Neuron (in vitro differentiated cells): ENCODE results near the gene MOB1A.
"Not testable (repeated sequence)": the region's sequence is repeated elsewhere in the genome, so short reads cannot be mapped to it uniquely, and the experiment has no call there.

ENCODE experiments used
- H2AFZ ChIP-seq: one replicate; pipeline ENCODE4 v1.6.1; 2013; ENCODE audit warnings: low read depth, mild to moderate bottlenecking, inconsistent platforms, low read length, moderate library complexity
- H3K27me3 ChIP-seq: one replicate; pipeline ENCODE4 v1.6.1; 2013; ENCODE audit warnings: low read length; ENCODE audit not compliant: insufficient read depth
- H3K36me3 ChIP-seq: one replicate; pipeline ENCODE4 v1.6.1; 2013; ENCODE audit warnings: low read length; ENCODE audit not compliant: insufficient read depth
- H3K4me1 ChIP-seq: one replicate; pipeline ENCODE4 v1.6.1; 2013; ENCODE audit warnings: low read length; ENCODE audit not compliant: insufficient read depth
- H3K4me3 ChIP-seq: 2 replicates; pipeline ENCODE4 v1.5.1; 2013; ENCODE audit warnings: mild to moderate bottlenecking, low read length, moderate library complexity
- H3K9me3 ChIP-seq: one replicate; pipeline ENCODE4 v1.6.1; 2013; ENCODE audit warnings: low read length

MOB1A gene

DNA sequence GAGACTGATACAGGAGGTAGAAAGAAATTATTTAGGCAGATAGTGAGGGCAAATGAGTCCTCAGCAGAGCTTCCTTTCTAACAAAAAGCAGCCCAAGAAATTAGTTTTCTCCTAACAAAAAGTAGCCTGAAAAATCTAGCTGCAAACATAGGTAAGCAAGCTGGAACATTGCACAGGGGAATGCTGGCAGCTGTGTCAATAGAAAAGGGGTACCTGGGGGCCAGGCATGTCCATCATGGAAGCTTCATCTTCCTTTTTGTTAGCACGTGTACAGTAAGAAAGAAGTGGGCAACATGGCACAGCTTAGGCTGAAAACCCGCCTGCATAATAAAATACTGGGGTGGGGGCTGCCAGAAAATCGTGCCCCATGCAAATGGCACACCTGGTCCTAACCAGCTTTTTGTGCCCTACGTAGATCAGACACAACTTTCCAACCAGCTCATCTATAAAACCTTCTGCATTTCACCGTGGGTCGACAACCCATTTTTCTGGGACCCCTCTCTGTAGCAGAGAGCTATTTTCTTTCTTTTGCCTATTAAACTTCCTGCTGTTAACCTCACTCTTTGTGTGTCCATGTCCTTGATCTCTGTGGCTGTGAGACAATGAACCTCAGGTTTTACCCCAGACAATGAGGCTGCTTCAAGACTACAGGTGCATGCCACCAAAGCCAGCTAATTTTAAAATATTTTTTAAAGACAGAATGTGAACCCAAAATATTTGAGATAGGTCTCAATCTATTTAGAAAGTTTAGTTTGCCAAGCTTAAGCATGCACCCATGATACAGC lies 13.1 kb upstream of the MOB1A start:
- Histone ChIP-seq H3K4me3 (no peak overlapping the region), H3K27me3 (peaks cover 5% of the 10 kb centered on the region), H3K9me3 (no peaks in the 10 kb centered on the region), H3K36me3 (no peaks in the 10 kb centered on the region), H3K4me1 (peaks cover 7% of the 10 kb centered on the region), H2AFZ (no peak overlapping the region)

DNA sequence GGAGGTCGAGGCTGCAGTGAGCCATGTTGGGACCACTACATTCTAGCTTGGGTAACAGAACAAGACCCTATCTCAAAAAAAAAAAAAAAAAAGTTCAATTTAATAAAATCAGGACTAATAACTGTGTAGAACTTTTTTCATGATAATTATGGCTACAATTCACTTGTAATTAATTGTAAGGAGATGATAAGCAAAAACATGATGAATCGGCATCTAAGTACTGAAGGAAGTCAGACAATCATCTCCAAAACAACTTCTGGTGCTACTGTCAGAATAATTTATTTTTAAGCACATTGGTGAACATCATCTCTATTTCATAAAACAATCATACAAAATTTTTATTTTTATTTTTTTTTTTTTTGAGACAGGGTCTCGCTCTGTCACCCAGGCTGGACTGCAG lies 10.0 kb upstream of the MOB1A start:
- H3K9me3 ChIP-seq, result no peaks in the 10 kb centered on the region
- no peak overlapping the region for H3K4me3 ChIP-seq
- H3K36me3 ChIP-seq, result no peaks in the 10 kb centered on the region
- H3K27me3 ChIP-seq, result peaks cover 5% of the 10 kb centered on the region
- peaks cover 7% of the 10 kb centered on the region for H3K4me1 ChIP-seq
- H2AFZ ChIP-seq, result no peak overlapping the region

DNA sequence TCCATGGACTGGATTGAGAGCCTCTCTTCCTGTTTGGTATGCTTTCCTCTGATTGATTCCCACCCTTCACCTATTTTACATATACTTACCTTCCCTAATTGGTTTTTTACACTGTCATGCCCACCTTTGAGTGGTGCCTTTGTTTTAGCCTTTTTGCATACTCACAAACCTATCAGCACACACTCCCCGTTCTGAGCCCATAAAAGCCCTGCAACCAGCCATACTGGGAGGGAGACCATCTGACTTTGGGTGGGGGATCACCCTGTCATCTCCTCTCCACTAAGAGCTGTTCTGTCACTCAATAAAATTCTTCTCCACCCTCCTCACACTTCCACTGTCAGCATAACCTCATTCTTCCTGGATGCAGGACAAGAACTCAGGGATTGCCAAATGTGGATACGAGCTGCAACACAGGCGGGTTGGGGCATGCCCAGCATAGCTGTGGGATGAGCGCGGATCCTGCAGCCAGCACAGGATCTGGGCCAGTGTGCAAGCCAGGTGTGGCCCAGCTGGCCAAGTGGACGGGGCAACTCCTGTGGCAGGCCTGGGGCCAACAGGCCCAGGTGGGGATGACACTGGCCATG lies 9.4 kb upstream of the MOB1A start:
- H3K9me3 ChIP-seq, result no peaks in the 10 kb centered on the region
- no peak overlapping the region for H3K4me3 ChIP-seq
- H3K4me1 ChIP-seq, result peaks cover 7% of the 10 kb centered on the region
- H3K27me3 ChIP-seq, result peaks cover 5% of the 10 kb centered on the region
- H3K36me3 ChIP-seq, result no peaks in the 10 kb centered on the region
- no peak overlapping the region for H2AFZ ChIP-seq

DNA sequence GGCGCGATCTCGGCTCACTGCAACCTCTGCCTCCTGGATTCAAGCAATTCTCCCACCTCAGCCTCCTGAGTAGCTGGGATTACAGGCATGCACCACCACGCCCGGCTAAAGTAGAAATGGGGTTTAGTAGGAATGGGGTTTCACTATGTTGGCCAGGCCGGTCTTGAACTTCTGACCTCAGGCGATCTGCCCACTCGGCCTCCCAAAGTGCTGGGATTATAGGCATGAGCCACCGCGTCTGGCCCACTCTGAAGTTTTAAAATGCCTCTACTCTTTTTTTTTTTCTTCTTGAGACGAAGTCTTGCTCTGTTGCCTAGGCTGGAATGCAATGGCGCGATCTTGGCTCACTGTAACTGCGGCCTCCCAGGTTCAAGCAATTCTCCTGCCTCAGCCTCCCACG lies 8.0 kb upstream of the MOB1A start:
- not testable (repeated sequence) for H3K4me3 ChIP-seq, H3K9me3 ChIP-seq, H3K4me1 ChIP-seq, H2AFZ ChIP-seq, H3K36me3 ChIP-seq, H3K27me3 ChIP-seq

DNA sequence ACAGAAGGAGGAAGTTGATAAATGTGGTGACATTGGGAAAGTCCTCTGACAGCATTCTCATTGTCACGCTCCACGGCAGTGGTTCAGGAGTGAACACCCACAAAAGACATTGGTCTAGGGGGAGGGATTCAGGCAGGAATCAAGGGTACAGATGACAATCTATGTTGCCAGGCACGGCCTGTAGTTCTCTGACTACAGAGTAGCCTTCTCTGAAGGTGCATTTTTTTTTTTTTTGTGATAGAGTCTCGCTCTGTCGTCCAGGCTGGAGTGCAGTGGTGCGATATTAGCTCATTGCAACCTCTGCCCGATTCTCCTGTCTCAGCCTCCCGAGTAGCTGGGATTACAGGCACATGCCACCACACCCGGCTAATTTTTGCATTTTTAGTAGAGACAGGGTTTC lies 7.4 kb upstream of the MOB1A start:
- H3K9me3 ChIP-seq, result no peaks in the 10 kb centered on the region
- no peak overlapping the region for H3K4me3 ChIP-seq
- H3K27me3 ChIP-seq, result peaks cover 5% of the 10 kb centered on the region
- no peak overlapping the region for H2AFZ ChIP-seq
- no peaks in the 10 kb centered on the region for H3K36me3 ChIP-seq
- H3K4me1 ChIP-seq, result peaks cover 4% of the 10 kb centered on the region

DNA sequence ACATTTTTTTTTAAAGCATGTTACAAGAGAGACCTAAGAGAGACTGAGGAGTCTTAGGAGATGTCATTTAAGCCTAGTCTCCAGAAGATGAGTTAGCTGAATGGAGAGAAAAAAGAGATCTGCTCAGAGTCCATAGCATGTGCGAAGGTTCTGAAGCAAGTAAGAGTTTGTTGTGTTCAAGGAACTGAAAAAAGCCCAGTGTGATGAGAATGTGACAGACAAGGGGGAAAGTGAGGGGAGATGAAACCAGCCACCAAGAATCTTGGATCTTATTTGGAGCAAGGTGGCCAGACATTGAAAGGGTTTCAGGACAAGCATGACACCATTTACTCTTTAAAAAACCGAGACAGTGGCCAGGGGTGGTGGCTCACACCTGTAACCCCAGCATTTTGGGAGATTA lies 5.2 kb upstream of the MOB1A start:
- no peaks in the 10 kb centered on the region for H3K27me3 ChIP-seq
- no peak overlapping the region for H3K4me3 ChIP-seq
- peaks cover 4% of the 10 kb centered on the region for H3K4me1 ChIP-seq
- no peaks in the 10 kb centered on the region for H3K9me3 ChIP-seq
- no peak overlapping the region for H2AFZ ChIP-seq
- no peaks in the 10 kb centered on the region for H3K36me3 ChIP-seq

DNA sequence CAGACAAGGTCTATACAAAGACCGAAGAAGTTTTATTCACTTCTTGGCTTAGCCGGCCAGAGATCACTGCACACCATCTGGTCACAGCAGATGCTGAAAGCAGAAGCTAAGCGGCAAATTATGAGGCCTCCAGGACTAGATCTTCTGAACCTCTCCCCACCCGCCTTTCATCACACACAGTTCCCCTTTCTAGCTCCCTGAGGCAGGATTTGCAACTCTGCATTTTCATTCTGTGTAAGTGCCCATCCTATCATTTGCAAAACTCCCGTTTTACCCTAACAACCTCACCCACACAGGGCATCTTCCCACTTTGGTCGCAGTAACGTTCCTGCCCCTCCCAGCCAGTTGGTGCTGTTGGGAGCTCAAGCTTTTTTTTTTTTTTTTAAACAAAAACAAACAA lies 3.1 kb upstream of the MOB1A start:
- H3K27me3 ChIP-seq, result no peaks in the 10 kb centered on the region
- no peaks in the 10 kb centered on the region for H3K9me3 ChIP-seq
- H3K4me3 ChIP-seq, result no peak overlapping the region
- no peak overlapping the region for H2AFZ ChIP-seq
- H3K4me1 ChIP-seq, result peaks cover 8% of the 10 kb centered on the region
- peaks cover 4% of the 10 kb centered on the region for H3K36me3 ChIP-seq

DNA sequence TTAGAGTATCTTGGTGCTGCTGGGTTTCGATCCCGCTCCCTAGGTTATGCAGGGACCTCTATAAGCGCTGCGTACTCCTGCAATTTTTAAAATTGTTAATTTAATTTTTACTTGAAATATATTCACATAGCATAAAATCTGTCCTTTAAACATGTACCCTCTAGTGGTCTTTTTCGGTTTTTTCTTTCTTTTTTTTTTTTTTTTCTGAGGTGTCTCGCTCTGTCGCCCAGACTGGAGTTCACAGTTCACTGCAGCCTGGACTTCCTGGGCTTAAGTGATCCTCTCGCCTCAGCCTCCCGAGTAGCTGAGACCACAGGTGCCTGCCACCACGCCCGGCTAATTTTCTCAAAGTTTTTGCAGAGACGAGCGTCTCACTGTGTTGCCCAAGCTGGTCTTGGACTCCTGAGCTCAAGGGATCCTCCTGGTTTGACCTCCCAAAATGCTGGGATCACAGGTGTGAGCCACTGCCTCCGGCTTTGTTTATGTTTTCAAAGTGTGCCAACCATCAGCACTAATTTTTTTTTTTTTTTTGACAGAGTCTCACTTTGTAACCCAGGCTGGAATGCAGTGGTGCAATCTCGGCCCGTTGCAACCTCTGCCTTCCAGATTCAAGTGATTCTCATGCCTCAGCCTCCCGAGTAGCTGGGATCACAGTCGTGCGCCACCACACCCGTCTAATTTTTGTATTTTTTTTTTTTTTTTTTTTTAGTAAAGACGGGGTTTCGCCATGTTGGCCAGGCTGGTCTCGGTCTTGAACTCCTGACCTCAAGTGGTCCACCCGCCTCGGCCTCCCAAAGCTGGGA lies 585 bp upstream of the MOB1A start:
- peaks cover 8% of the 10 kb centered on the region for H3K4me1 ChIP-seq
- H2AFZ ChIP-seq, result no peak overlapping the region
- H3K36me3 ChIP-seq, result peaks cover 6% of the 10 kb centered on the region
- H3K27me3 ChIP-seq, result no peaks in the 10 kb centered on the region
- H3K4me3 ChIP-seq, result peak overlapping the region; percentile 97
- peaks cover 5% of the 10 kb centered on the region for H3K9me3 ChIP-seq

DNA sequence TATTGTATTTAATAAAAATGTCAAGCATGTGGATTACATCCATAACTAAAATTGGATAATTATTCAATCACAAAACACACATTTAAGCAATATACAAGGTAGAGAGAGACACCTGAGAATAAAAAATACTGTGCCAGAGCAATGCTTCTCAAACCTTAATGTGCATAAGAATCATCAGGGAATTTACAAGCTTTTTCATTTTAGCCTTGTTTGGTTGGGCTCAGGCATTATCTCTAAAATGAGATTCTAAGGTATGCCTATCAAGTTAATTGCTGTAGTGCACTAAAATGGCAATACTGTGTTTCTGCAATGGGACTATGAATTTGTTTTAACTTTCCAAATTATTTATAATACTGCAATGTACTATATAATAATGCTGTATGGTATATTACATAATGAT lies 983 bp downstream of the MOB1A start:
- Histone ChIP-seq H3K36me3 (peaks cover 6% of the 10 kb centered on the region), H3K9me3 (peaks cover 5% of the 10 kb centered on the region), H3K4me1 (peaks cover 8% of the 10 kb centered on the region), H2AFZ (no peak overlapping the region), H3K4me3 (peak overlapping the region; percentile 97), H3K27me3 (no peaks in the 10 kb centered on the region)

DNA sequence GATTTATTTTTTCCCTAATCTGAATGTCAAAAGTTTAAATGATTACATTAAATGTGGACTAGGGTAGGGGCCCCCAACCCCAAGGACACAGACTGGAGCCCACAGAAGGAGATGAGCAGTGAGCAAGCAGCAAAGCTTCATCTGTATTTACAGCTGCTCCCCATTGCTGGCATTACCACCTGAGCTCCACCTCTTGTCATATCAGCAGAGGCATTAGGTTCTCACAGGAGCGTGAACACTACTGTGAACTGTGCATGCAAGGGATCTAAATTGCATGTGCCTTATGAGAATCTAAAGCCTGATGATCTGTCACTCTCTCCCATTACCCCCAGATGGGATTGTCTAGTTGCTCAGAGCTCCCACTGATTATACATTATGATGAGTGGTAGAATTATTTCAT lies 3.8 kb downstream of the MOB1A start:
- Histone ChIP-seq H3K9me3 (peaks cover 5% of the 10 kb centered on the region), H3K27me3 (no peaks in the 10 kb centered on the region), H3K4me3 (no peak overlapping the region), H3K36me3 (peaks cover 23% of the 10 kb centered on the region), H2AFZ (no peak overlapping the region), H3K4me1 (peaks cover 4% of the 10 kb centered on the region)

DNA sequence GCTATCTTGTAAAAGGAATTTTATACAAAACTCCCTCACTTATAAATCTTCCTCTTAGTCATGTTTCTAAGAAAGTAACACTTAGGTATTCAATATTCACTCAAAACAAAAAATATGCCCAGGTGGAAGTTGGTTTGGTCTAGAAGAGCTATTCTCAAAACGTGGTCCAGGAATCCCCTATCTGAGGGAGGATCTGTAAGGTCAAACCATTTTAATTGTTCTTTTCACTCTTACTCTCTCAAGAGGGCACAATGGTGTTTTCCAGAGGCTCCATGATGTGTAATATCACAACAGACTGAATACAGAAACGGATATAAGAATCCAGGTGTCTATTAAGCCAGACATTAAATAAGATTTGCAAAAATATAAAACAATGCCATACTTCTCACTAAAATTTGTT lies 9.9 kb downstream of the MOB1A start:
- Histone ChIP-seq H2AFZ (no peak overlapping the region), H3K4me3 (no peak overlapping the region), H3K9me3 (peaks cover 5% of the 10 kb centered on the region), H3K4me1 (no peaks in the 10 kb centered on the region), H3K27me3 (no peaks in the 10 kb centered on the region), H3K36me3 (peaks cover 73% of the 10 kb centered on the region)

DNA sequence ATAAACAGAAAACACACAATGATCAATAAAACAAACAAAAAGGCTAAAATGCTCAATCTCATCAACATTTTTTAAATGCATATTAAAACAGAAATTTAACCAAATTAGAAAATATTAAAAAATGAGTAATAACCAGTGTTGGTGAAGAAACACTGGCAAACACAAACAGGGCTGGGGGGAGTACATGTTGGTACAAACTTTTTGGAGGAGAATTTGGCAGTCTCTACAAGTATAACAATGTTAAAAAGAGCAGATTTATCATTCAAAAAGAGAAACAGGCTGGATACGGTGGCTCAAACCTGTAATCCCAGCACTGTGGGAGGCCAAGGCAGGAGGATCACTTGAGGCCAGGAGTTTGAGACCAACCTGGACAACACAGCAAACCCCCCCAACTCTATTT lies 13.9 kb downstream of the MOB1A start:
- no peak overlapping the region for H2AFZ ChIP-seq
- H3K4me1 ChIP-seq, result no peaks in the 10 kb centered on the region
- peaks cover 85% of the 10 kb centered on the region for H3K36me3 ChIP-seq
- H3K27me3 ChIP-seq, result no peaks in the 10 kb centered on the region
- H3K4me3 ChIP-seq, result no peak overlapping the region
- peaks cover 5% of the 10 kb centered on the region for H3K9me3 ChIP-seq

DNA sequence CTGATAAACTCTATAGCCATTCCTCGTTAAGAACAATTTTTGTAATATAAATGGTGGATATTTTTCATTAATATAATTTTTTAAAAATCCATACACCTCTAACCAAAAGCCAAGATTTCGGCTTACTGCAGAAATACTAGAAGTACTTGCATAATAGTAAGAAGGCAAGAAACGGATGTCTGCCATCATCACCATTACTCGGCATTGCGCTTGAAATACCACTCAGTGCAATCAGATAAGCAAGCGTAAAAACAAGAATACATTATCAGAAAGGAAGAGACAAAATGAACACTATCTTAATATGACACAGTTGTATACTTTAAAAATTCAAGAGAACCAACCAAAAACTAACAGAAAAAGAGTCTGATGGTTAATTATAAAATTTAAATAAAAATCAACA lies 15.7 kb downstream of the MOB1A start:
- H3K4me1 ChIP-seq, result no peaks in the 10 kb centered on the region
- peaks cover 5% of the 10 kb centered on the region for H3K9me3 ChIP-seq
- no peaks in the 10 kb centered on the region for H3K27me3 ChIP-seq
- H3K4me3 ChIP-seq, result no peak overlapping the region
- no peak overlapping the region for H2AFZ ChIP-seq
- H3K36me3 ChIP-seq, result peaks cover 86% of the 10 kb centered on the region
